WTC11 (cell line): ENCODE data around the gene MITF. TPM values are rescaled to one million over a fixed set of nuclear protein-coding genes. Genes with fewer than 3 reads are reported as not detected.
A peak's percentile ranks its signal among the peaks of the same experiment; 100 is the strongest.

Experiments
- CTCF ChIP-seq: fragments of 200-600 bp; IDR thresholded peaks from 2 replicates; pipeline ENCODE4 v1.8.0; 2022; ENCODE audit warnings: antibody characterized with exemption
- E2F4 ChIP-seq: sonication (generic); formaldehyde crosslinking; IDR thresholded peaks from 2 replicates; pipeline ENCODE4 v1.8.1; 2022; ENCODE audit warnings: low read depth, mild to moderate bottlenecking, moderate library complexity, missing genetic modification reagents, borderline replicate concordance
- FOXP4 ChIP-seq: sonication (generic); formaldehyde crosslinking; IDR thresholded peaks from 2 replicates; pipeline ENCODE4 v1.8.0; 2022; ENCODE audit warnings: mild to moderate bottlenecking, missing genetic modification reagents
- GTF2I ChIP-seq: fragments of 250-450 bp; sonication (Bioruptor Pico); conservative IDR thresholded peaks from 2 replicates; pipeline ENCODE4 v1.4.0; 2021; ENCODE audit warnings: mild to moderate bottlenecking
- HMGA2 ChIP-seq: fragments of 250-450 bp; sonication (Bioruptor Pico); IDR thresholded peaks from 2 replicates; pipeline ENCODE4 v1.4.0; 2021; ENCODE audit warnings: mild to moderate bottlenecking, moderate library complexity
- JUN ChIP-seq: sonication (generic); formaldehyde crosslinking; IDR thresholded peaks from 2 replicates; pipeline ENCODE4 v1.8.0; 2023; ENCODE audit warnings: mild to moderate bottlenecking, missing genetic modification reagents
- NR2C2 ChIP-seq: sonication (generic); formaldehyde crosslinking; IDR thresholded peaks from 2 replicates; pipeline ENCODE4 v1.8.0; 2022; ENCODE audit warnings: mild to moderate bottlenecking, missing genetic modification reagents
- NR3C1 ChIP-seq: sonication (generic); formaldehyde crosslinking; conservative IDR thresholded peaks from 2 replicates; pipeline ENCODE4 v1.8.1; 2023; ENCODE audit warnings: low read depth, mild to moderate bottlenecking, missing genetic modification reagents
- OVOL2 ChIP-seq: fragments of 250-450 bp; sonication (Bioruptor Pico); IDR thresholded peaks from 2 replicates; pipeline ENCODE4 v1.9.0; 2021; ENCODE audit warnings: mild to moderate bottlenecking, borderline replicate concordance
- PRDM15 ChIP-seq: sonication (generic); formaldehyde crosslinking; IDR thresholded peaks from 2 replicates; pipeline ENCODE4 v1.8.0; 2022; ENCODE audit warnings: missing genetic modification reagents
- TCF7 ChIP-seq: sonication (generic); formaldehyde crosslinking; IDR thresholded peaks from 2 replicates; pipeline ENCODE4 v1.8.0; 2022; ENCODE audit warnings: mild to moderate bottlenecking, low read depth, missing genetic modification reagents, moderate library complexity
- ZNF396 ChIP-seq: fragments of 250-450 bp; sonication (Bioruptor Pico); IDR thresholded peaks from 2 replicates; pipeline ENCODE4 v1.8.0; 2021; ENCODE audit warnings: mild to moderate bottlenecking, moderate library complexity, borderline replicate concordance
- total RNA-seq: library from RNA; stranded (reverse); gene quantifications from 3 replicates; pipeline ENCODE4 v1.2.3, GENCODE V29; 2021
- TF ChIP-seq, protein P1 (sequence below): sonication (generic); formaldehyde crosslinking; IDR thresholded peaks from 2 replicates; pipeline ENCODE4 v1.8.1; 2022; ENCODE audit warnings: low read depth, missing genetic modification reagents, borderline replicate concordance
- TF ChIP-seq, protein P2 (sequence below): fragments of 250-450 bp; sonication (Bioruptor Pico); IDR thresholded peaks from 2 replicates; pipeline ENCODE4 v1.9.0; 2021; ENCODE audit warnings: mild to moderate bottlenecking
- TF ChIP-seq, protein P3 (sequence below): sonication (generic); formaldehyde crosslinking; IDR thresholded peaks from 2 replicates; pipeline ENCODE4 v1.8.1; 2023; ENCODE audit warnings: mild to moderate bottlenecking, missing genetic modification reagents
- TF ChIP-seq, protein P4 (sequence below): sonication (generic); formaldehyde crosslinking; IDR thresholded peaks from 2 replicates; pipeline ENCODE4 v1.8.0; 2023; ENCODE audit warnings: missing genetic modification reagents
- TF ChIP-seq, protein P5 (sequence below): sonication (generic); formaldehyde crosslinking; IDR thresholded peaks from 2 replicates; pipeline ENCODE4 v1.8.0; 2022; ENCODE audit warnings: mild to moderate bottlenecking, missing genetic modification reagents
- TF ChIP-seq, protein P6 (sequence below): fragments of 250-450 bp; sonication (Bioruptor Pico); IDR thresholded peaks from 2 replicates; pipeline ENCODE4 v2.1.2; 2022; ENCODE audit warnings: mild to moderate bottlenecking, moderate library complexity

Gene MITF
- total RNA-seq, 1 experiment from 2014 or later = 1.3 TPM

DNA sequence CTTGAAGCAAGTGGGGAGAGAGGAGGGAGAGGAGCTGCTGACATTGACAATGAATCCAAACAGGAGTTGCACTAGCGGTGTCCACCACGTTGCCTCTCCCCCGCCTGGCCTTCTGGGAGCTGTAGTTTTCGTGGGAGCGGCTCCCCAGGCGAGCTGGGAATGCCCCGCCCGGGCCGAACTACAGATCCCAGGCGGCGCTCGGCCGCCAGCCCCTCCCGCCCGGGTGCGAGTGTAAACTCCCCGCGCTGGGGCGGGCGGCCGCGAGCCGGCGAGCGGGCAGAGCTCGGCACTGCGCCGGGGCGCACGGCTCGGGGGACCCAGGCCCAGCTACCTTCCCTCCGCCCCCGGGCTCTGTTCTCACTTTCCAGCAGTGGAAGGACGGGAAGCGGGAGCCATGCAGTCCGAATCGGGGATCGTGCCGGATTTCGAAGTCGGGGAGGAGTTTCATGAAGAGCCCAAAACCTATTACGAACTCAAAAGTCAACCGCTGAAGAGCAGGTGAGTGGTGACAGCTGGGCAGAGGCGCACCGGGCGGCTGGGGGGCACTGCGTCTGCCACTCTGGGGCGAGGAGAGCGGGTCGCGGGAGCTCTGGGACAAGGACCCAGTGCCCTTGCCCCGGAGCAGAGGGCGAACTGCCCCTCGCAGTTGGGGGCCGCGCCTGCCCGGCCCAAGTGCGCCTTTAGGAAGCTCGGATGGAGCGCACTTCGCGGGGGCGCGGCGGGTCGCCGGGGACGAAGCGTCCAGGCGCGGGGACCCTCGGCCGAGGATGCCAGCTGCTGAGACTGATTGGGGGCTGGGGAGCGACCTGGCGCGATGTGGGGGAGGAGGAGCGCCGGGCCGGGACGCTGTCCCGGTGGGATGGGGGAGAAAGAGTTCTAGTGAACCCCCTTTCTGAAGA lies at the start of gene MITF (continued):
- no peak for TF ChIP-seq PRDM15 (CRISPR knock-in tag)
- 0 out of 2 replicates have a peak, but pooled peaks have one; percentile 17 for TF ChIP-seq FOXP4
- TF ChIP-seq GTF2I (CRISPR knock-in tag) = no peak
- TF ChIP-seq, protein P1, sequence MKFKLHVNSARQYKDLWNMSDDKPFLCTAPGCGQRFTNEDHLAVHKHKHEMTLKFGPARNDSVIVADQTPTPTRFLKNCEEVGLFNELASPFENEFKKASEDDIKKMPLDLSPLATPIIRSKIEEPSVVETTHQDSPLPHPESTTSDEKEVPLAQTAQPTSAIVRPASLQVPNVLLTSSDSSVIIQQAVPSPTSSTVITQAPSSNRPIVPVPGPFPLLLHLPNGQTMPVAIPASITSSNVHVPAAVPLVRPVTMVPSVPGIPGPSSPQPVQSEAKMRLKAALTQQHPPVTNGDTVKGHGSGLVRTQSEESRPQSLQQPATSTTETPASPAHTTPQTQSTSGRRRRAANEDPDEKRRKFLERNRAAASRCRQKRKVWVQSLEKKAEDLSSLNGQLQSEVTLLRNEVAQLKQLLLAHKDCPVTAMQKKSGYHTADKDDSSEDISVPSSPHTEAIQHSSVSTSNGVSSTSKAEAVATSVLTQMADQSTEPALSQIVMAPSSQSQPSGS (CRISPR knock-in tag) = no peak
- TF ChIP-seq, protein P2, sequence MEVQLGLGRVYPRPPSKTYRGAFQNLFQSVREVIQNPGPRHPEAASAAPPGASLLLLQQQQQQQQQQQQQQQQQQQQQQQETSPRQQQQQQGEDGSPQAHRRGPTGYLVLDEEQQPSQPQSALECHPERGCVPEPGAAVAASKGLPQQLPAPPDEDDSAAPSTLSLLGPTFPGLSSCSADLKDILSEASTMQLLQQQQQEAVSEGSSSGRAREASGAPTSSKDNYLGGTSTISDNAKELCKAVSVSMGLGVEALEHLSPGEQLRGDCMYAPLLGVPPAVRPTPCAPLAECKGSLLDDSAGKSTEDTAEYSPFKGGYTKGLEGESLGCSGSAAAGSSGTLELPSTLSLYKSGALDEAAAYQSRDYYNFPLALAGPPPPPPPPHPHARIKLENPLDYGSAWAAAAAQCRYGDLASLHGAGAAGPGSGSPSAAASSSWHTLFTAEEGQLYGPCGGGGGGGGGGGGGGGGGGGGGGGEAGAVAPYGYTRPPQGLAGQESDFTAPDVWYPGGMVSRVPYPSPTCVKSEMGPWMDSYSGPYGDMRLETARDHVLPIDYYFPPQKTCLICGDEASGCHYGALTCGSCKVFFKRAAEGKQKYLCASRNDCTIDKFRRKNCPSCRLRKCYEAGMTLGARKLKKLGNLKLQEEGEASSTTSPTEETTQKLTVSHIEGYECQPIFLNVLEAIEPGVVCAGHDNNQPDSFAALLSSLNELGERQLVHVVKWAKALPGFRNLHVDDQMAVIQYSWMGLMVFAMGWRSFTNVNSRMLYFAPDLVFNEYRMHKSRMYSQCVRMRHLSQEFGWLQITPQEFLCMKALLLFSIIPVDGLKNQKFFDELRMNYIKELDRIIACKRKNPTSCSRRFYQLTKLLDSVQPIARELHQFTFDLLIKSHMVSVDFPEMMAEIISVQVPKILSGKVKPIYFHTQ (CRISPR knock-in tag) = no peak
- TF ChIP-seq CTCF = no peak
- no peak for TF ChIP-seq OVOL2 (CRISPR knock-in tag)
- TF ChIP-seq JUN = no peak
- TF ChIP-seq, protein P3, sequence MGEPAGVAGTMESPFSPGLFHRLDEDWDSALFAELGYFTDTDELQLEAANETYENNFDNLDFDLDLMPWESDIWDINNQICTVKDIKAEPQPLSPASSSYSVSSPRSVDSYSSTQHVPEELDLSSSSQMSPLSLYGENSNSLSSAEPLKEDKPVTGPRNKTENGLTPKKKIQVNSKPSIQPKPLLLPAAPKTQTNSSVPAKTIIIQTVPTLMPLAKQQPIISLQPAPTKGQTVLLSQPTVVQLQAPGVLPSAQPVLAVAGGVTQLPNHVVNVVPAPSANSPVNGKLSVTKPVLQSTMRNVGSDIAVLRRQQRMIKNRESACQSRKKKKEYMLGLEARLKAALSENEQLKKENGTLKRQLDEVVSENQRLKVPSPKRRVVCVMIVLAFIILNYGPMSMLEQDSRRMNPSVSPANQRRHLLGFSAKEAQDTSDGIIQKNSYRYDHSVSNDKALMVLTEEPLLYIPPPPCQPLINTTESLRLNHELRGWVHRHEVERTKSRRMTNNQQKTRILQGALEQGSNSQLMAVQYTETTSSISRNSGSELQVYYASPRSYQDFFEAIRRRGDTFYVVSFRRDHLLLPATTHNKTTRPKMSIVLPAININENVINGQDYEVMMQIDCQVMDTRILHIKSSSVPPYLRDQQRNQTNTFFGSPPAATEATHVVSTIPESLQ (CRISPR knock-in tag) = no peak
- no peak for TF ChIP-seq HMGA2
- no peak for TF ChIP-seq E2F4 (CRISPR knock-in tag)
- no peak for TF ChIP-seq TCF7 (CRISPR knock-in tag)
- TF ChIP-seq, protein P4, sequence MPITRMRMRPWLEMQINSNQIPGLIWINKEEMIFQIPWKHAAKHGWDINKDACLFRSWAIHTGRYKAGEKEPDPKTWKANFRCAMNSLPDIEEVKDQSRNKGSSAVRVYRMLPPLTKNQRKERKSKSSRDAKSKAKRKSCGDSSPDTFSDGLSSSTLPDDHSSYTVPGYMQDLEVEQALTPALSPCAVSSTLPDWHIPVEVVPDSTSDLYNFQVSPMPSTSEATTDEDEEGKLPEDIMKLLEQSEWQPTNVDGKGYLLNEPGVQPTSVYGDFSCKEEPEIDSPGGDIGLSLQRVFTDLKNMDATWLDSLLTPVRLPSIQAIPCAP (CRISPR knock-in tag) = no peak
- no peak for TF ChIP-seq ZNF396 (CRISPR knock-in tag)
- TF ChIP-seq, protein P5, sequence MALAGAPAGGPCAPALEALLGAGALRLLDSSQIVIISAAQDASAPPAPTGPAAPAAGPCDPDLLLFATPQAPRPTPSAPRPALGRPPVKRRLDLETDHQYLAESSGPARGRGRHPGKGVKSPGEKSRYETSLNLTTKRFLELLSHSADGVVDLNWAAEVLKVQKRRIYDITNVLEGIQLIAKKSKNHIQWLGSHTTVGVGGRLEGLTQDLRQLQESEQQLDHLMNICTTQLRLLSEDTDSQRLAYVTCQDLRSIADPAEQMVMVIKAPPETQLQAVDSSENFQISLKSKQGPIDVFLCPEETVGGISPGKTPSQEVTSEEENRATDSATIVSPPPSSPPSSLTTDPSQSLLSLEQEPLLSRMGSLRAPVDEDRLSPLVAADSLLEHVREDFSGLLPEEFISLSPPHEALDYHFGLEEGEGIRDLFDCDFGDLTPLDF (CRISPR knock-in tag) = no peak
- TF ChIP-seq, protein P6, sequence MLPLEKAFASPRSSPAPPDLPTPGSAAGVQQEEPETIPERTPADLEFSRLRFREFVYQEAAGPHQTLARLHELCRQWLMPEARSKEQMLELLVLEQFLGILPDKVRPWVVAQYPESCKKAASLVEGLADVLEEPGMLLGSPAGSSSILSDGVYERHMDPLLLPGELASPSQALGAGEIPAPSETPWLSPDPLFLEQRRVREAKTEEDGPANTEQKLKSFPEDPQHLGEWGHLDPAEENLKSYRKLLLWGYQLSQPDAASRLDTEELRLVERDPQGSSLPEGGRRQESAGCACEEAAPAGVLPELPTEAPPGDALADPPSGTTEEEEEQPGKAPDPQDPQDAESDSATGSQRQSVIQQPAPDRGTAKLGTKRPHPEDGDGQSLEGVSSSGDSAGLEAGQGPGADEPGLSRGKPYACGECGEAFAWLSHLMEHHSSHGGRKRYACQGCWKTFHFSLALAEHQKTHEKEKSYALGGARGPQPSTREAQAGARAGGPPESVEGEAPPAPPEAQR (CRISPR knock-in tag) = no peak
- TF ChIP-seq NR3C1 (CRISPR knock-in tag) = no peak
- no peak for TF ChIP-seq NR2C2 (CRISPR knock-in tag)
